Skeletal muscle tissue (tissue), 4 donors: Measurements from ENCODE around the gene PLEKHM1. TPM values are rescaled to one million over a fixed set of nuclear protein-coding genes. Genes with fewer than 3 reads are reported as not detected.
"Not testable (repeated sequence)": the region's sequence is repeated elsewhere in the genome, so short reads cannot be mapped to it uniquely, and the experiment has no call there.

Source experiments
- H3K27ac ChIP-seq: one replicate; pipeline ENCODE4 v1.7.0; 2013; ENCODE audit warnings: mild to moderate bottlenecking, low read depth, low read length, inconsistent platforms
- H3K27me3 ChIP-seq, 3 donors: one replicate each; pipeline ENCODE4 v1.7.0; 2013; ENCODE audit warnings: low read length in 3 of 3; ENCODE audit not compliant: control insufficient read depth in 3 of 3, insufficient read depth in 3 of 3
- H3K36me3 ChIP-seq, 3 donors: one replicate each; pipeline ENCODE4 v1.7.0; 2013; ENCODE audit warnings: low read length in 3 of 3; ENCODE audit not compliant: control insufficient read depth in 3 of 3, insufficient read depth in 3 of 3
- H3K4me1 ChIP-seq, 3 donors: one replicate each; pipeline ENCODE4 v1.7.0; 2013; ENCODE audit warnings: low read length in 3 of 3, mild to moderate bottlenecking in 3 of 3; ENCODE audit not compliant: control insufficient read depth in 3 of 3, insufficient read depth in 3 of 3
- H3K4me3 ChIP-seq, 3 donors: one replicate each; pipeline ENCODE4 v1.7.0; 2013; ENCODE audit warnings: low read length in 3 of 3
- H3K9ac ChIP-seq, 3 donors: one replicate each; pipeline ENCODE4 v1.7.0; 2013; ENCODE audit warnings: low read length in 3 of 3, mild to moderate bottlenecking in 3 of 3, moderate library complexity in 2 of 3, low read depth in 1 of 3
- H3K9me3 ChIP-seq, 3 donors: one replicate each; pipeline ENCODE4 v1.7.0; 2013; ENCODE audit warnings: low read length in 3 of 3; ENCODE audit not compliant: control insufficient read depth in 3 of 3
- total RNA-seq: library from RNA; depleted of rRNA; stranded (reverse); fragments of >200 nt; gene quantifications from one replicate; pipeline ENCODE4 v1.2.3, GENCODE V29; 2014
- donor health status: Osteomylitis.

PLEKHM1 gene
- 7.8 TPM for total RNA-seq

DNA sequence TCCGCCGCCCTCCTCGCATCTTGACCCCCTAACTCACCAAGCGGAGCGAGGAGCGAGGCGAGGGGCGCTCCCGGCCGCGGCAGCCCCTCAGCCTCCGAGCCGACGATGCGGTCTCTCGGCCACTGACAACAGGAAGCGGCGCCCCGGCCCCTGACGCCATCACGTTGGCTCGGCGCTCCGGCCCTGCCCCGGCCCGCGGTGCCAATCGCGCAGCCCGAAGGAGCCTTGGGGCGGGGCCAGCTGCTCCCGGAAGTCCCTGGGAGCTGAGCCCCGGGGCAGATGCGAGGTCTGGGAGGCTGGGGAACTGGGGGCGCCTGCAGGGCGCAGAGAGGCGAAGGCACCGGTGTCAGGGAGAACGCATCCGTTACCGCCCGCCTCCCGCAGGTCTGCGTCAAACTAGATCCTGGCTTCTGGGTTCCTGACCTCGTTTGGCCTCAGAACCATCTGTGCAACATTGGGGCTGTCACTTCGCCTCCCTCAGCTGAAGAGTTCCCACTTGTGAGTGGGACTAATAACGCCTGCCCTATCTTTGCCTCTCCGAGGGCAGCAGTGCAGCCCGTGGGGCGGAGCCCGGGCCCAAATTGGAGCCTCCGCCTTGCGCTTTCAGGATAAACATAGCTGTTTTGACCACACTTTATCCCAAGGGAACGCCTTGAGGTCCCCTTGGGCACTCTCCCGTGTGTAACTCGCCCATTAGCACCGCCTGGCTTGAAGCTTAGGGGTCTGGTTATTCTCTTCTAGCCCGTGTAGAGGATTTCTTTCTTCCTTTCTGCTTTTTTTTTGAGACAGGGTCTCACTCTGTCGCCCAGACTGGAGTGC lies at the start of gene PLEKHM1:
Gene PLEKHM1 (minus strand): TSS at position 107 of the 819 bp plus-strand sequence. CDS start 8,237 bp downstream, outside the sequence.
- not testable (repeated sequence) for H3K27me3 ChIP-seq, H3K4me1 ChIP-seq, H3K9me3 ChIP-seq, H3K36me3 ChIP-seq
- H3K9ac ChIP-seq = peak within 1 kb of the TSS; percentile 68 to 79 (median 71)
- peak within 1 kb of the TSS; percentile 82 for H3K27ac ChIP-seq
- peak within 1 kb of the TSS; percentile 66 to 71 (median 68) for H3K4me3 ChIP-seq

DNA sequence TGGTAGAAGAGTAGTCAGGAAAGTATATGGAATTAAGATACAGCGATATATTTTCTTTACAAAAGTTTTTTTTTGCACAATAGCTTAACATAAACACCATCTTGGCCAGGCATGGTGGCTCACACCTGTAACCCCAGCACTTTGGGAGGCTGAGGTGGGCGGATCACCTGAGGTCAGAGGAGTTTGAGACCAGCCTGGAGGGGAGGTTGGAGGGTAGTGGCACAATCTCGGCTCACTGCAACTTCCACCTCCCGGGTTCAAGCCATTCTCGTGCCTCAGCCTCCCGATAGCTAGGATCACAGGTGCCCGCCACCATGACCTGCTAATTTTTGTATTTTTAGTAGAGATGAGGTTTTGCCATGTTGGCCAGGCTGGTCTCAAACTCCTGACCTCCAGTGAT lies 47.6 kb upstream of the PLEKHM1 start:
- not testable (repeated sequence) for H3K36me3 ChIP-seq, H3K27me3 ChIP-seq, H3K27ac ChIP-seq, H3K4me1 ChIP-seq, H3K9me3 ChIP-seq, H3K4me3 ChIP-seq, H3K9ac ChIP-seq

DNA sequence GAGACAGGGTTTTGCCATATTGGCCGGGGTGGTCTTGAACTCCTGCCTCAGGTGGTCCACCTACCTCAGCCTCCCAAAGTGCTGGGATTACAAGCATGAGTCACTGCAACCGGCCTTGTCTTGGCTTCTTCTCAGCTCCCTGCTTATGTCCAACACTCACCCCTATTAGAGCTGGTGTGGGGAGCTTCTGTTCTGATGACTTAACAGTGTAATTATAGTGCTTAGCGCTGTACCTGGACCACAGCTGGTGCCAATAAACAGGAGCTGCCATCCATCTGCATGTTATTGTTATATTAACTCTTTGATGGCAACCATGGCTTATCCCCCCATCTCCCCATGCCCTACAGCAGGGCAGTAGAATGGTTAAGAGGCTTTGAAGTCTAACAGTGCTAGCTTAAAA lies 15.6 kb upstream of the PLEKHM1 start:
- H3K4me3 ChIP-seq, H3K36me3 ChIP-seq, H3K9me3 ChIP-seq, H3K4me1 ChIP-seq, H3K27ac ChIP-seq, H3K9ac ChIP-seq, H3K27me3 ChIP-seq: not testable (repeated sequence)

DNA sequence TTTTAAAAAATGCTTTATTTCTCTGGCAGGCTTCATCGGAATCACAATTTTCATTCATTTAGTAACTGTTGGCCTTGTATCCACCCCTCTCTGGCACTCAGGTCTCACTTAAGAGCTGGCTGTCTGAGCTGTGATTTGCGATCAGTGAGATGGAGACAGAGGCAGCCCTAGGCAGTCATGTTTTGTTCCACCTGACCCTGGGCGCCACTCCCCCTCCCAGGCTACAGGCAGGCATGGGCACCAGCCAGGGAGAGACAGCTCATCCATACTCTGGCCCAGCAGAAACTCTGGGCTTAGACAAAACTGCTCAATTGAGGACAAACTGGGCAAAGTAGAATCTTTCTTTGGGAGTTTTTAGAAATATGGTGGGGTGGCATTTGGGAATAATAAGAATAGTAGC lies 14.7 kb upstream of the PLEKHM1 start:
- H3K4me3 ChIP-seq, H3K4me1 ChIP-seq, H3K36me3 ChIP-seq, H3K9ac ChIP-seq, H3K27me3 ChIP-seq, H3K9me3 ChIP-seq, H3K27ac ChIP-seq: not testable (repeated sequence)

DNA sequence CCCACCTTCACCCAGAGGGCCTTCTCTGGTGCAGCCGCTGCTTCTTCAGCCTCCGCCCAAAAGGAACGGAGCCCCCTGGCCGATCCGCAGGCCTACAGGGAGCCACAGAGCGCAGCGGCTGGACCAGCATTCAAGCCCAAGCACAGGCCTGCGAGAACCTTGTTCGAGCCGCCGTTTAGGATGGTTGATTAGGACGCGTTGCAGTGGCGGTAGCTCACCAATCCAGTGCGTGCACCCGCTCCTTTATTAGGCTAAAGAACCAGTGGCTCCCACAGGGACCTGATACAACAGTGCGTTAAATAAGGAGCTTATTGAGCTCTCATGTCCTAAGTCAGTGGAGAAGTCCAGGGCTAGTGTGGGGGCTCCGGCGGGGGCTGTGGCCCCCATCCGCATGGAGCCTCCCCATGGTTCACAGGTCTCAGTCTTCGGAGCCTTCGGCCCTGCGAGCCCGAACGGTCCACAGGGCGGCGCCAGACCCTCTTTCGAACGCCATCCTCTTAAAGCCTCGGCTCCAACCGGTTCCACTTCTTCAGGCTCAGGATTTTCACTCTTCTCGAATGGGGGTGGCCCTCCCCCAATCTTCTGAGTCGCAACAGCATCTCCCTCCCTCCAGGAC lies 10.7 kb upstream of the PLEKHM1 start:
- not testable (repeated sequence) for H3K4me3 ChIP-seq, H3K9ac ChIP-seq, H3K4me1 ChIP-seq

DNA sequence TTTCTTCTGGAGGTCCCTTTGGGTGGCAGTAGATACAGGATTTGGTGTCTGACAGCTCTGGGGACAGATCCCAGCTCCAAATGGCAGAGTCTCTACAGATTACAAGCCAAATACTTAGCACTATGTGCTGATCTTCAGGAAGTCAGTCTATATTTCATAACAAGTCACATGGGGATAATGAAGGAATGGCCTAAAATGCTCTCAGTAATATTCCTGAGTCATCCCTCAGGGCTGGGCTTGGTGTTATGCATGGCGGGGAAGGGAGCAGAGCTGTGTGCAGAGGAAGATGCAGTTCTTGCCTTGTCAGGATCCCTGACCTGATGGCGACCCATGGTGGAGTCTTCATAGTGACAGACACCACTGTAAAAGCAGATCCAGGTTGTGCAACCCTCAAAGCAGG lies 10.0 kb upstream of the PLEKHM1 start:
- H3K9ac ChIP-seq, H3K27ac ChIP-seq, H3K4me1 ChIP-seq, H3K27me3 ChIP-seq, H3K4me3 ChIP-seq, H3K36me3 ChIP-seq, H3K9me3 ChIP-seq: not testable (repeated sequence)

More for the DNA sequence above, 10.7 kb upstream of the PLEKHM1 start:
- H3K27ac ChIP-seq, H3K36me3 ChIP-seq, H3K27me3 ChIP-seq, H3K9me3 ChIP-seq: not testable (repeated sequence)

DNA sequence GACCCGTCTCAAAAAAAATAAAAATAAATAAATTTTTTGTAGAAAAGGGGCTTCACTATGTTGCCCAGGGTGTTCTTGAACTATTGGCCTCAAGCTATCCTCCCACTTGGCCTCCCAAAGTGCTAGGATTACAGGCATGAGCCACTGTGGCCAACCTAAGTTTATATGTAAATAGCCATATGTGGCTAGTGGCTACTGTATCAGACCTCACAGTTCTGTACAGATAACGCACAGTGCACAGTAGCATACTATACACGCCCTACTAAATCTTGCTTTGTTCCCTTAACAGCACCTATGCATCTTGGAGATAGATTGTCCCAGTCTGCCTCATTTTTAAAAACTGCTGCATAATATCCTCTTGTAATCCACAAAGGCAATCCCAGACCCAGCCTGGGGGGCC lies 8.7 kb upstream of the PLEKHM1 start:
- H3K4me1 ChIP-seq, H3K27ac ChIP-seq, H3K9me3 ChIP-seq, H3K4me3 ChIP-seq, H3K36me3 ChIP-seq, H3K9ac ChIP-seq, H3K27me3 ChIP-seq: not testable (repeated sequence)

DNA sequence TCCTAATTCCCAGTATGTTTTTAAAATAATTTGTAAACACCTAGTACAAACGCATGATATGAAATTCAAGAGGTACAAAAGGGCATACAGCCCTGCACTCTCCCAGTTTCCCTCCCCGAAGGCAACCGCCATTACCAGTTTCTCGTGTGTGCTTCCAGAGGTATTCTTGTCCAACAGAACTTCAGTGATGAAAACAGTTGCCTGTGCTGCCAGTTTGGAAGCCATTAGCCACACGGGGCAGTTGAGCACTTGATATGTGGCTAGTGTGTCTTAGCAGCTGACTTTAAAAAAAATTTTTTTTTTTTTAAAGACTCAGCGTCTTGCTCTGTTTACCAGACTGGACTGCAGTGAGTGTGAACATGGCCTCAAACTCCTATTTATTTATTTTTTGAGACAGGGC lies 7.9 kb upstream of the PLEKHM1 start:
- H3K27me3 ChIP-seq, H3K36me3 ChIP-seq, H3K9ac ChIP-seq, H3K27ac ChIP-seq, H3K4me3 ChIP-seq, H3K4me1 ChIP-seq, H3K9me3 ChIP-seq: not testable (repeated sequence)

DNA sequence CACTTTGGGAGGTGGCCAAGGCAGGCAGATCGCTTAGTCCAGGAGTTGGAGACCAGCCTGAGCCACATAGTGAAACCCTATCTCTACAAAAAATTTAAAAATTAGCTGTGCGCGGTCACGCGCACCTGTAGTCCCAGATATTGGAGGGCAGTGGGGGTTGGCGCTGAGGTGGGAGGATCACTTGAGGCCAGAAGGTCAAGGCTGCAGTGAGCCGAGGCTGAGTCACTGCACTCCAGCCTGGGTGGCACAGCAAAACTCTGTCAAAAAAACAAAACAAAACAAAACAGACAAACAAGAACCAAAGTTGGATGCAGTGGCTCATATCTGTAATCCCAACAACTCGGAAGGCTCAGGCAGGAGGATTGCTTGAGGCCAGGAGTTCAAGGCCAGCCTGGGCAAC lies 6.9 kb upstream of the PLEKHM1 start:
- not testable (repeated sequence) for H3K36me3 ChIP-seq

DNA sequence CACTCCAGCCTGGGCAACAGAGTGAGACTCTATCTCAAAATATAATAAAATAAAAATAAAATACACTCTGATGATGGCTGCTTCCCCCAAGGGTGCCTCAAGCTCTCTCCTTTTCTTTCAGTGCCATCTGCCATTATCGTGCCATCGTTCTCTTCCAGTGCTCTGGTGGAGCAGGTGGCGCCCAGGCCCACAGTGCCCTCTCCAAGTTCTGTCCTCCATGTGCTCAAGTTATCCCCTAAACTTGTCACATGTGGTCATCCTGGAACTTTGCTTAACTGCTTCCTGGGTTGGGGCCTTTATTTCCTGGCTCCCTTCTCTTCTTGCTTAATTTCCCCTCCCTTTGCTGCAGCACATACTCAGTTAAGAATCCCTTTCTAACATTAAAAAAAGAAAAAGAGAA lies 6.0 kb upstream of the PLEKHM1 start:
- not testable (repeated sequence) for H3K4me1 ChIP-seq, H3K9ac ChIP-seq, H3K4me3 ChIP-seq, H3K9me3 ChIP-seq, H3K36me3 ChIP-seq, H3K27me3 ChIP-seq, H3K27ac ChIP-seq

More for the DNA sequence above, 6.9 kb upstream of the PLEKHM1 start:
- not testable (repeated sequence) for H3K27ac ChIP-seq, H3K27me3 ChIP-seq, H3K4me3 ChIP-seq, H3K4me1 ChIP-seq, H3K9me3 ChIP-seq, H3K9ac ChIP-seq
